Esophagus squamous epithelium (tissue), 4 donors: ENCODE measurements around the gene SPCS3.
"Not testable (repeated sequence)": the region's sequence is repeated elsewhere in the genome, so short reads cannot be mapped to it uniquely, and the experiment has no call there.

Source experiments
- POLR2A ChIP-seq, 4 donors: fragments of 450-650 bp; IDR thresholded peaks; one replicate each; pipeline ENCODE4 v1.6.1; 2017; ENCODE audit warnings: antibody characterized with exemption in 4 of 4, mild to moderate bottlenecking in 4 of 4, moderate library complexity in 3 of 4
- TF ChIP-seq, protein P1 (sequence below), 6 experiments: fragments of 450-650 bp in 4 of 6; fragments of 200-600 bp in 2 of 6; sonication (generic) in 2 of 6; IDR thresholded peaks; one replicate each; pipeline ENCODE4 v1.5.1; 2016 to 2019; ENCODE audit warnings: antibody characterized with exemption in 6 of 6, mild to moderate bottlenecking in 4 of 6, moderate library complexity in 4 of 6

DNA sequence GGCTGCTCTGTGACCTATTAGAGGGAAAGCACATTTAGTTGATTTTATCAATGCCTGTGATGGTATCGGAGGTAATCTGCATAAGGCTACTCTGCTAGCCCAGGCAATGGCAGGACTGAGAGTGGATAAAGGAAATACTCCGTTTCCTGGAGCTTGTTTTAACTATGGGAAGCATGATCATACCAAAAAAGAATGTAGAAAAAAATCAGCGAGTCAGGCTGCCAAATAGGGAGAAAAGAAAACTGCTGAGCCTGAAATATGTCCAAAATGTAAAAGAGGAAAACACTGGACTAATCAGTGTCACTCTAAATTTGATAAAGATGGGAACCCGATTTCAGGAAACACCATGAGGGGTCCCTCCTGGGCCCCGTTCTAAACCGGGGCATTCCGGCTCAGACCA lies 25.6 kb downstream of the SPCS3 start:
- TF ChIP-seq POLR2A (IDR thresholded peaks at IDR 0.05): not testable (repeated sequence)
- TF ChIP-seq, protein P1, sequence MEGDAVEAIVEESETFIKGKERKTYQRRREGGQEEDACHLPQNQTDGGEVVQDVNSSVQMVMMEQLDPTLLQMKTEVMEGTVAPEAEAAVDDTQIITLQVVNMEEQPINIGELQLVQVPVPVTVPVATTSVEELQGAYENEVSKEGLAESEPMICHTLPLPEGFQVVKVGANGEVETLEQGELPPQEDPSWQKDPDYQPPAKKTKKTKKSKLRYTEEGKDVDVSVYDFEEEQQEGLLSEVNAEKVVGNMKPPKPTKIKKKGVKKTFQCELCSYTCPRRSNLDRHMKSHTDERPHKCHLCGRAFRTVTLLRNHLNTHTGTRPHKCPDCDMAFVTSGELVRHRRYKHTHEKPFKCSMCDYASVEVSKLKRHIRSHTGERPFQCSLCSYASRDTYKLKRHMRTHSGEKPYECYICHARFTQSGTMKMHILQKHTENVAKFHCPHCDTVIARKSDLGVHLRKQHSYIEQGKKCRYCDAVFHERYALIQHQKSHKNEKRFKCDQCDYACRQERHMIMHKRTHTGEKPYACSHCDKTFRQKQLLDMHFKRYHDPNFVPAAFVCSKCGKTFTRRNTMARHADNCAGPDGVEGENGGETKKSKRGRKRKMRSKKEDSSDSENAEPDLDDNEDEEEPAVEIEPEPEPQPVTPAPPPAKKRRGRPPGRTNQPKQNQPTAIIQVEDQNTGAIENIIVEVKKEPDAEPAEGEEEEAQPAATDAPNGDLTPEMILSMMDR (IDR thresholded peaks at IDR 0.05): not testable (repeated sequence)
